ENCODE data around the gene B4GALNT3. TPM values are rescaled to one million over a fixed set of nuclear protein-coding genes. Genes with fewer than 3 reads are reported as not detected.

Gene B4GALNT3
- total and polyA plus RNA-seq, 10 of the 15 experiments (the other 5 are each of a cell fraction or from before 2014, with no cell fraction given), result 0.05 to 4.2 (median 2.7) TPM; not detected in 1

- TF ChIP-seq FOS (IDR thresholded peaks at IDR 0.05; ENCODE audit: borderline replicate concordance, extremely low read depth, insufficient read length), result no peak
- no peak for TF ChIP-seq RELB (IDR thresholded peaks at IDR 0.05; ENCODE audit: low read depth)
- TF ChIP-seq CREB1 (IDR thresholded peaks at IDR 0.05; ENCODE audit: low read depth), result no peak
- no peak for TF ChIP-seq POLR2A (IDR thresholded peaks at IDR 0.05; ENCODE audit: low read depth, low read length)
- no peak for TF ChIP-seq EGR1 (IDR thresholded peaks at IDR 0.05; ENCODE audit: borderline replicate concordance in 1 of 2, low read depth in 2 of 2, low read length in 2 of 2)
- no peak for TF ChIP-seq JUNB (IDR thresholded peaks at IDR 0.05)
- no peak for TF ChIP-seq FOXK2 (IDR thresholded peaks at IDR 0.05)
- TF ChIP-seq YY1 (IDR thresholded peaks at IDR 0.05; ENCODE audit: low read depth, low read length), result no peak
- no peak for TF ChIP-seq ASH2L (IDR thresholded peaks at IDR 0.05; ENCODE audit: borderline replicate concordance, low read depth)
Measured at GRCh38 chr12:547883-548470, 88.2 kb downstream of the B4GALNT3 start (continued).

- ChIA-PET POLR2A (no interaction called here), RAD21 (ENCODE audit: unreplicated experiment) (interaction anchor here (0.6 kb wide), 1 partner anchor 1021 kb away, joined by 4 read pairs; no protein-coding TSS in a partner anchor), SMC1A (ENCODE audit: uncharacterized antibody, unreplicated experiment) (no interaction called here), CTCF (no interaction called here)
- TF ChIP-seq BCL11A (IDR thresholded peaks at IDR 0.05; ENCODE audit: low read depth, low read length) (no peak), MEF2B (IDR thresholded peaks at IDR 0.05; ENCODE audit: partially characterized antibody, poor library complexity, severe bottlenecking) (no peak), MTA2 (IDR thresholded peaks at IDR 0.05; ENCODE audit: low read depth) (no peak), ESRRA (IDR thresholded peaks at IDR 0.05; ENCODE audit: low read length) (no peak), ZNF24 (IDR thresholded peaks at IDR 0.05) (no peak), FOS (IDR thresholded peaks at IDR 0.05; ENCODE audit: borderline replicate concordance, extremely low read depth, insufficient read length) (no peak), REST (IDR thresholded peaks at IDR 0.05; ENCODE audit: low read depth, low read length) (no peak)
- no peak overlapping the region for H2AFZ ChIP-seq (ENCODE audit: control insufficient read depth, low read depth, low read length)
- in situ Hi-C loops (cut with MboI), result loop anchor here (5.0 kb wide), 1 partner anchor 92 kb away; the partner anchor contains the start of gene B4GALNT3
- intact Hi-C loops (cut with micrococcal nuclease; ENCODE audit: unreplicated experiment), result no loop called here
- no peaks in the 10 kb centered on the region for H4K20me1 ChIP-seq (ENCODE audit: control insufficient read depth, insufficient read depth)
- H3K9me3 ChIP-seq (replicated peaks; ENCODE audit: control insufficient read depth, insufficient read depth, low read length), result no peaks in the 10 kb centered on the region
- H3K36me3 ChIP-seq (ENCODE audit: control insufficient read depth in 2 of 2, insufficient read depth in 2 of 2, low read length in 1 of 2), result no peaks in the 10 kb centered on the region
- ATAC-seq (no peak), DNase-seq (ENCODE audit: low read depth, low spot score) (no peak), FAIRE-seq (no peak)
- no peak overlapping the region for H3K9ac ChIP-seq (ENCODE audit: control insufficient read depth, insufficient read depth, low read length)
- H3K79me2 ChIP-seq (ENCODE audit: control insufficient read depth, insufficient read depth, low read length), result no peaks in the 10 kb centered on the region
- H3K4me3 ChIP-seq, result no peak overlapping the region
- 51% methylated on average over 28 of the region's 29 CpGs for WGBS (ENCODE audit: insufficient coverage, insufficient replicate concordance, low lambda C conversion rate, missing lambda C conversion rate)
- BruUV-seq (replicated peaks), result no TSS peak
- no peak overlapping the region for H3K27ac ChIP-seq (ENCODE audit: control insufficient read depth, insufficient read depth)
- no peaks in the 10 kb centered on the region for H3K4me1 ChIP-seq (ENCODE audit: control insufficient read depth, insufficient read depth, low read length)
- H3K4me2 ChIP-seq (ENCODE audit: control insufficient read depth, insufficient read depth), result no peak overlapping the region
- H3K27me3 ChIP-seq (replicated peaks in 1 of 2; ENCODE audit: control insufficient read depth in 2 of 2, insufficient read depth in 2 of 2, low read length in 1 of 2), result peaks cover 0 to 3% of the 10 kb centered on the region in 2 experiments; a peak in 1 of 4 replicates
Measured at GRCh38 chr12:549476-550082, 89.8 kb downstream of the B4GALNT3 start.

All from GM12878 (cell line).